Measurements from ENCODE around the gene CKS1B. TPM values are rescaled to one million over a fixed set of nuclear protein-coding genes. Genes with fewer than 3 reads are reported as not detected.

Gene CKS1B
- polyA plus RNA-seq, 1 donor from 2014 or later, result 29.0 TPM

GRCh38 chr1:155012776-155013602 is 38.5 kb downstream of the CKS1B start:
- TF ChIP-seq SMC3 (conservative IDR thresholded peaks at IDR 0.05; ENCODE audit: poor library complexity) (no peak), EZH2 (IDR thresholded peaks at IDR 0.05; ENCODE audit: borderline replicate concordance, insufficient read depth, low read length, poor library complexity, severe bottlenecking) (no peak), EP300 (conservative IDR thresholded peaks at IDR 0.05; ENCODE audit: poor library complexity, severe bottlenecking) (no peak)
- H3K4me2 ChIP-seq (ENCODE audit: low read length), result no peak overlapping the region
- H3K36me3 ChIP-seq (ENCODE audit: insufficient read depth, low read length), result no peaks in the 10 kb centered on the region
- H3K27ac ChIP-seq (ENCODE audit: low read length), result no peak overlapping the region
- no peaks in the 10 kb centered on the region for H4K20me1 ChIP-seq (ENCODE audit: insufficient read depth)
- no peaks in the 10 kb centered on the region for H3K9me2 ChIP-seq (ENCODE audit: insufficient read depth, low read length)
- H3K9ac ChIP-seq (ENCODE audit: low read length), result no peak overlapping the region
- H3K79me2 ChIP-seq (replicated peaks; ENCODE audit: insufficient read depth, low read length), result no peaks in the 10 kb centered on the region
- H3K27me3 ChIP-seq (ENCODE audit: insufficient read depth, low read depth, low read length), result no peaks in the 10 kb centered on the region
- H2AFZ ChIP-seq (ENCODE audit: low read depth, low read length), result no peak overlapping the region
- no peaks in the 10 kb centered on the region for H3K9me3 ChIP-seq (ENCODE audit: low read length)
- no peaks in the 10 kb centered on the region for H3F3A ChIP-seq (ENCODE audit: insufficient read depth, low read length, poor library complexity, severe bottlenecking)
- no peak overlapping the region for H3K4me3 ChIP-seq (ENCODE audit: low read length)

- no peak overlapping the region for H2AFZ ChIP-seq (ENCODE audit: low read depth, low read length)
- H3K4me3 ChIP-seq (ENCODE audit: low read length), result no peak overlapping the region
- H3K36me3 ChIP-seq (ENCODE audit: insufficient read depth, low read length), result no peaks in the 10 kb centered on the region
- no peaks in the 10 kb centered on the region for H3K9me3 ChIP-seq (ENCODE audit: low read length)
- H4K20me1 ChIP-seq (ENCODE audit: insufficient read depth), result no peaks in the 10 kb centered on the region
- no peak for TF ChIP-seq EP300 (conservative IDR thresholded peaks at IDR 0.05; ENCODE audit: poor library complexity, severe bottlenecking)
- TF ChIP-seq, protein P1, sequence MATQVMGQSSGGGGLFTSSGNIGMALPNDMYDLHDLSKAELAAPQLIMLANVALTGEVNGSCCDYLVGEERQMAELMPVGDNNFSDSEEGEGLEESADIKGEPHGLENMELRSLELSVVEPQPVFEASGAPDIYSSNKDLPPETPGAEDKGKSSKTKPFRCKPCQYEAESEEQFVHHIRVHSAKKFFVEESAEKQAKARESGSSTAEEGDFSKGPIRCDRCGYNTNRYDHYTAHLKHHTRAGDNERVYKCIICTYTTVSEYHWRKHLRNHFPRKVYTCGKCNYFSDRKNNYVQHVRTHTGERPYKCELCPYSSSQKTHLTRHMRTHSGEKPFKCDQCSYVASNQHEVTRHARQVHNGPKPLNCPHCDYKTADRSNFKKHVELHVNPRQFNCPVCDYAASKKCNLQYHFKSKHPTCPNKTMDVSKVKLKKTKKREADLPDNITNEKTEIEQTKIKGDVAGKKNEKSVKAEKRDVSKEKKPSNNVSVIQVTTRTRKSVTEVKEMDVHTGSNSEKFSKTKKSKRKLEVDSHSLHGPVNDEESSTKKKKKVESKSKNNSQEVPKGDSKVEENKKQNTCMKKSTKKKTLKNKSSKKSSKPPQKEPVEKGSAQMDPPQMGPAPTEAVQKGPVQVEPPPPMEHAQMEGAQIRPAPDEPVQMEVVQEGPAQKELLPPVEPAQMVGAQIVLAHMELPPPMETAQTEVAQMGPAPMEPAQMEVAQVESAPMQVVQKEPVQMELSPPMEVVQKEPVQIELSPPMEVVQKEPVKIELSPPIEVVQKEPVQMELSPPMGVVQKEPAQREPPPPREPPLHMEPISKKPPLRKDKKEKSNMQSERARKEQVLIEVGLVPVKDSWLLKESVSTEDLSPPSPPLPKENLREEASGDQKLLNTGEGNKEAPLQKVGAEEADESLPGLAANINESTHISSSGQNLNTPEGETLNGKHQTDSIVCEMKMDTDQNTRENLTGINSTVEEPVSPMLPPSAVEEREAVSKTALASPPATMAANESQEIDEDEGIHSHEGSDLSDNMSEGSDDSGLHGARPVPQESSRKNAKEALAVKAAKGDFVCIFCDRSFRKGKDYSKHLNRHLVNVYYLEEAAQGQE (IDR thresholded peaks at IDR 0.05; ENCODE audit: borderline replicate concordance), result no peak
- no peak for TF ChIP-seq POLR2AphosphoS5 (IDR thresholded peaks at IDR 0.05)
- TF ChIP-seq SMC3 (conservative IDR thresholded peaks at IDR 0.05; ENCODE audit: poor library complexity), result no peak
- TF ChIP-seq EZH2 (IDR thresholded peaks at IDR 0.05; ENCODE audit: borderline replicate concordance, insufficient read depth, low read length, poor library complexity, severe bottlenecking), result no peak
- TF ChIP-seq RAD21 (conservative IDR thresholded peaks at IDR 0.05), result no peak
- TF ChIP-seq TAF1 (IDR thresholded peaks at IDR 0.05; ENCODE audit: low read depth), result no peak
- no peak for TF ChIP-seq MXI1 (conservative IDR thresholded peaks at IDR 0.05; ENCODE audit: poor library complexity, severe bottlenecking)
- no peak for TF ChIP-seq CTCF (IDR thresholded peaks at IDR 0.05; ENCODE audit: poor library complexity, severe bottlenecking)
- H3K9me2 ChIP-seq (ENCODE audit: insufficient read depth, low read length), result no peaks in the 10 kb centered on the region
- no peaks in the 10 kb centered on the region for H3K79me2 ChIP-seq (replicated peaks; ENCODE audit: insufficient read depth, low read length)
- no peaks in the 10 kb centered on the region for H3K27me3 ChIP-seq (ENCODE audit: insufficient read depth, low read depth, low read length)
- H3K4me2 ChIP-seq (ENCODE audit: low read length), result no peak overlapping the region
- H3K9ac ChIP-seq (ENCODE audit: low read length), result no peak overlapping the region
- no peaks in the 10 kb centered on the region for H3F3A ChIP-seq (ENCODE audit: insufficient read depth, low read length, poor library complexity, severe bottlenecking)
- H3K27ac ChIP-seq (ENCODE audit: low read length), result no peak overlapping the region
Observed at GRCh38 chr1:155013632-155014031, 39.2 kb downstream of the CKS1B start.
